ENCODE data around the gene PRR33.

The PRR33 gene

GRCh38 chr11:1916132-1916985, 24.7 kb upstream of the PRR33 start:
- no peak for DNase-seq

DNA sequence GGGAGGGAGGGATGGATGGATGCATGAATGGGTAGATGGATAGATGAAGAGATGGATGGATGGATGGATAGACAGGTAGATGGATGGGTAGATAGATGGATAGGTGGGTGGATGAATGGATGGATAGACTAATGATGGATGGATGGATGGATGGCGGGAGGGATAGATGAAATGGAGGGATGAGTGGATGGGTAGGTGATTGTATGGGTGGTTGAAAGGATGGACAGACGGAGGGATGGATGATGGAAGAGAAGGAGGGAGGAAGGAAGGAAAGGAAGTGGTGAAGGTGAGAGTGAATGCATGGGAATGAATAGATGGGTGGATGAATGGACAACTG, 24.1 kb upstream of the PRR33 start:
- no peak for DNase-seq

DNA sequence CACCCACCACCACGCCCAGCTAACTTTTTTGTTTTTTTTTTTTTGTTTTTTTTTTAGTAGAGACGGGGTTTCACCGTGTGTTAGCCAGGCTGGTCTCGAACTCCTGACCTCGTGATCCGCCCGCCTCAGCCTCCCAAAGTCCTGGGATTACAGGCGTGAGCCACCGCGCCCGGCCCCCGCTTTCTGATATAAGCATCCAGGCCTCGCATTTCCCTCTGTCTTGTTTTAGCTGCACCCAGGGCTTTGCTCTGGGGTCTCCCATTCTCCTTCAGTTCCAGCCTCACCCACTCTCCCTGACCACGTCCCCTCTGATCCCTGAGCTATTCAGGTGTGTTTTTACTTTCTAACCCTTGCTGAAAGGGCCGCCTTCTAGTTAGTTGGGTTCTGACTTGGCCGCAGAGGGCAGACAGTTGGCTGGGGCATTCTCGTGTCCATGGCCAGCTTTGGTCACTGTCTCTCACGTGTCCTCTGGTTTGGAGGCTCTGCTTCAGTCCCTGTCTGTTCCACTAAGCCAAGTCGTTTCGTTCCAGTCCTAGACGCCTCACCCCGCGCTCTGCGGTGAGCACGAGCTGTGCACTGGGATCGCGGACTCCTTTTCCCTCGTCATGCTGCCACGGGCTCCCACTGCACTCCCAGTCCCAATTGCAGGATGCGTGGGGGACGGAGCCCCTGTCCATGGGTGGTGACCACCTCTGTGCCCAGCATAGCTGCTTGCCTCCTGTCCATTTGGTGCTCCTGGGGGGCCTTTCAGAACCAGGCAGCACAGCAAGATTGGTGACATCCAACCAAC, 21.8 kb upstream of the PRR33 start:
- no peak for DNase-seq

GRCh38 chr11:1912289-1912878, 20.7 kb upstream of the PRR33 start:
- DNase-seq, result peak; percentile 58

DNA sequence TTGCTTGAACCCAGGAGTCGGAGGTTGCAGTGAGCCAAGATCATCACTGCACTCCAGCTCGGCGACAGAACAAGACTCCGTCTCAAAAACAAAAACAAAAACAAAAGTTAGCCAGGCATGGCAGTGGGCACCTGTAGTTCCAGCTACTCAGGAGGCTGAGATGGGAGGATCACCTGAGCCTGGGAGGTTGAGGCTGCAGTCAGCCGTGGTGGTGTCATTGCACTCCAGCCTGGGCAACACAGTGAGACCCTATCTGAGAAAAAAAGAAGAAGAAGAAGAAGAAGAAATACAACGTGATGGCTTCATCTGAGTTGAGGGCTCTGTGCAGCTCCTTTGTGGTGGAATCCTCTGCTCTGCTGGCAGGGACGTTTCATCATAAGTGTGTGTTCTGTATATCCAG, 17.8 kb upstream of the PRR33 start:
- DNase-seq, result no peak

DNA sequence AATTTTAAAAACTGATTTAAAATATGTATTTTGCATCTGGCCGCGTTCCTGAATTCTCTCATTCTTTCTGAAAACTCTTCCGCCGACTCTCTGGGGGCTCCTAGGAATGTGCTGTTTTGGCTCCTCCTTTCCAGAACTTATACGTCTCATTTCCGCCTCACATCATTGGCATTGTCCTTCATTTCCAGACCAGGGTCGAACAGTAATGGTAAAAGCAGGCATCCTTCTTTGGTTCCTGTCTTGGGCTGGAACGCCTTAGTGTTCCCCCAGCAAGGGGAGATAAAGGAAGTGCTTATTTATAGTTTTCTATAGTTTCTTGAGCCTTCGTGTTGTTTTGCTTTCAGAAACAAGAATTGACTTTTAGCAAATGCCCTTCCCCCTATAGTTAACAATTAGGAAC, 16.9 kb upstream of the PRR33 start:
- no peak for DNase-seq

DNA sequence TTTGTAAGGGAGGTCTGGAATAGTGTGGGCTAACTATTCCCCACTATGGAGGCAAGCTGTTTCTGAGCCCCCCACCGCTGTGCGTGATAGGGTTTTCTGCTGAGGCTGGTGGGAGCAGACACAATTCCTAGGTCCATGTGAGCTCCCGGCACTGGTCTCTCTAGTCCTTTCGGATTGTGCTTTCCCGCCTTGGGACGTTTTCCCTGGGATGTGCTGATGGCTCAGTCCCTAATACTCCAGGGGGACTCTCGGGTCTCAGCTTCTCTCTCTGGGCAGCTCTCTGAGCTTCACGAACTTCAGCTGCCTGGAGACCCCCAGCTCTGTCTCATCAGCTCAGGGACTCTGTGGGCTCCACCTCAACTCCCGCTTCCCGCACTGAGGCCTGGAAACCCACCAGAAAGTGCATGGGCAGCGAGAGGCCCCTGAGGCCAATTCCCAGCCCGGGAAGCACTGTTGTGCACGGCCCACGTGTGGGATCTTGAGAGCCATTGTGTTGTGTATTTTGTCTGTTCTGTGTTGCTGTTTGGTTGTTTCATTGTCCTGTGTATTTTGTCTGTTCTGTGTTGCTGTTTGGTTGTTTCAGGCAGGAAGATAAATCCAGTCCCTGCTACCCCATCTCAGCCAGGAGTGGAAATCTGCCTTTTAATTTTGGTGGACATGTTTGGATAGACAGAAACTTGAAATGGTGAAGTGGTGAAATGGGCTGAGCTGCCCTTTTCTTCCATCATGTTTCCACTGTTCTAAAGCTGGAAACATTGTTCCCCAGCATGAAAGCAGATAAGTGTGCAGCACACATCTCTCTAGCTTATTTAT, 15.1 kb upstream of the PRR33 start:
- no peak for DNase-seq

- DNase-seq, result no peak
Observed at GRCh38 chr11:1906181-1906580, 14.5 kb upstream of the PRR33 start.

- no peak for DNase-seq
Observed at GRCh38 chr11:1899686-1900085, 8.0 kb upstream of the PRR33 start.

DNA sequence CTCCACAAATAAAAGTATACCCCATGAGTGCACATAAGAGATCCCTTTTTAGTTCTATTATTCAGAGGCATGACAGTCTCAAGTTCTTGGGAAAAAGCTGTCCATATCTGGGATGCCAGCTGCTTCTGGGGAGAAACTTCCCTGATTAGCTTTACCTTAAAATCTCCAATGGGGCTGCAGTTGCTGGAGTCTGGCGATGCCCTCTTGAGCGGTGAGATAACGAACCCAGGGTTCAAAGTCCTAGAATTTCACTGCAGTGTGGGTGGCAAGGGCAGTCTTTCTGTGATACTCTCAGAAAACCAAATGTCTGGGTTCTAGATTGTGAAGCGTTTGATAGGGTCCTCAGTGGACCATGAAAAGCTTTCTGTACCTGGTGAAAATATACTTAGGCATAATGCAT, 7.4 kb upstream of the PRR33 start:
- no peak for DNase-seq

DNA sequence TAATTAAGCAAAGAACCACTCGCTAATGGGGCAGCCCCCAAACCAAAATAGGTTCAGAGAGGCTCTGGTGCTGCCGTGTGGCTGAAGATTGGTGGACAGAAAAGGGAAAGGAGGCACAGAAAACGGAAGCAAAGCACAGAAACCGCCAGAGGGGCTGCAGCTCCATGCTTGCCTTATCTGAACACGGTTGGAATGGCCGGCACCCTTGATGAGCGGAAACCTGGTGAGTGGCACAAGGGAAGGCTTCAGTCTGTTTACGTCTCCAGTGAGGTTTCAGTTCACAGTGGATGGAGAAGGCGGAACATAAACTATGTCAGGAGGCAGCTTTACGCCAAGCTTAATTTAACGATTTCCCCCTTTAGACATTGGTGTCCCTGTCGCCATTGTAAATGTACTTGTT, 5.2 kb upstream of the PRR33 start:
- DNase-seq, result peak; percentile 25

DNA sequence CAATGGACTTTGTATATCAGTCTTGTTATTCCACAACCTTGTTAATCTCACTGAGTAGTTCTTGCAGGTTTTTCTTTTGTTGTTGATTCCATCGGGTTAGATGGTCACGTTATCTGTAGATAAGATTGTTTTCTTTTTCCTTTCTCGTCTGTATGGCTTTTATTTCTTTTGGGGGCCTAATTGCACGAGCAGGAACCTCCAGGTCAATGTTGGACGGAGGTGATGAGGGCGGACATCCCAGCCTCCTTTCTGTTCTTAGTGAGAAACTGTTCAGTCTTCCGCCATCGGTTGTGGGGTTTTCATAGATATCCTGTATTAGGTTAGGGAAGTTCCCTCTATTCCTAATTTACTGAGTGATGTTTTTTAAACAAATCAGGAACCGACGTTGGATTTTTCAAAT, 4.8 kb upstream of the PRR33 start:
- DNase-seq, result no peak

- no peak for DNase-seq
Observed at GRCh38 chr11:1894759-1895158, 3.1 kb upstream of the PRR33 start.

GRCh38 chr11:1893581-1894359, 2.1 kb upstream of the PRR33 start:
- DNase-seq, result no peak

GRCh38 chr11:1892558-1892957, 863 bp upstream of the PRR33 start:
- DNase-seq, result no peak

DNA sequence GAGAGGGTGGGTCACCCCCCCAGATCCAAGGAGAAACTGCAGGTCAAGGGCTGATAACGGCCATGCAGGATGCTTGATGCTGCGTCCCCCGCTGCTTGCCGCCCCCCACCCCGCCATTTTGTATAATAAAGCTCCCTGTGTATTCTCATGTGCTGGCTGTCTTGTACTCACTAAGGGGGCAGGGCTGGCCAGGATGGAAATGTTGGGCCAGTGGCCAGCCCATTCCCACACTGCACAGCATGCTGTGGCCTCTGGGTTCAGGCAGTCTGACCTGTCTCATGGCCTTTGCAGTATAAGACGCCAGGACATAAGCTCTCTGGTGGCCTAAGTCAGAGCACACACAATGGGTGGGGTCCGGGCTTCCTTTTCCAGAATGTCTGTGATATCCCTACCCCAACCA, 421 bp upstream of the PRR33 start:
- no peak for DNase-seq

- DNase-seq, result no peak
Observed at GRCh38 chr11:1890856-1891830, 552 bp downstream of the PRR33 start.

DNA sequence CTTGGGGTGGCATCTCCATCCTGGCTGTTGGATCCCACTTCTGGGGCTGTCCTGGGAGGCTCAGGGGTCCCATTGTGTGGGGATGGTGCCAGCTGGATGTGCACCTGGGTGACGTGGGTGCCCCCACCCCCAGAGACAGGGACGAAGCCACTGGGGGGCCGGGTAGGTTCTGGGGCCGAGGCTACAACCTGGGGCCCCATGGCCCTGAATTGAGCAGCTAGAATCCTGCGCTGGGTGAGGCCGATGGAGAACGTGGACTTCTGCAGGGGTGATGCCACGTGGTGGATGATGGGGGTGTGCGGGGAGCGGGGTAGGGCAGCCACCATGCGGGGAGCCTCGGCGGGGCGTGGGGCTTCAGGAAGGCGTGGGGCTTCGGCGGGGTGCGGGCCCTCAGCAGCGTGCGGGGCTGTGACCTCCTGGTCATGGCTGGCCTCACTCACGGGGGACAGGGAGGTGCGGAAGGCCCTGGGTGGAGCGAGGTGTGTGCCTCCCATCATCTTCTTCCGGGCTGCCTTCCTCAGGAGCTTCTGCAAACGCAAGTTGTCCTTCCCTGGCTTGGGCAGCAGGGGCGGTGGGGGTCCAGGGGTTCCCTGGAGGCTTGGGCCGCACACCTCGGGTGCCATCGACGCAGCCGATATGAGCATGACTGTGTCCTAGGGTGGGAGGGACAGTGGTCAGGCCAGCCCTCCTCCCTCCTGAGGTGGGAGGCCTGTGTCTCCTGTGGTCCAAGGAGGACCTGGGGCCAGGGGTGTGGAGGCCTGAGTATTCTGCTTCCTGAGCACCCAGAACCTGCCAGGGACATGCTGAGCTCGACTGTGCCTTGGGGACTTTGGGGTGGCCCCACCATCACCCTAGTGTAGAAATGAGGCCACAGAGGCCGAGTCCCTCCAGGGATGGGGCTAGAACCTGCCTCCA, 1.5 kb downstream of the PRR33 start:
- DNase-seq, result no peak

DNA sequence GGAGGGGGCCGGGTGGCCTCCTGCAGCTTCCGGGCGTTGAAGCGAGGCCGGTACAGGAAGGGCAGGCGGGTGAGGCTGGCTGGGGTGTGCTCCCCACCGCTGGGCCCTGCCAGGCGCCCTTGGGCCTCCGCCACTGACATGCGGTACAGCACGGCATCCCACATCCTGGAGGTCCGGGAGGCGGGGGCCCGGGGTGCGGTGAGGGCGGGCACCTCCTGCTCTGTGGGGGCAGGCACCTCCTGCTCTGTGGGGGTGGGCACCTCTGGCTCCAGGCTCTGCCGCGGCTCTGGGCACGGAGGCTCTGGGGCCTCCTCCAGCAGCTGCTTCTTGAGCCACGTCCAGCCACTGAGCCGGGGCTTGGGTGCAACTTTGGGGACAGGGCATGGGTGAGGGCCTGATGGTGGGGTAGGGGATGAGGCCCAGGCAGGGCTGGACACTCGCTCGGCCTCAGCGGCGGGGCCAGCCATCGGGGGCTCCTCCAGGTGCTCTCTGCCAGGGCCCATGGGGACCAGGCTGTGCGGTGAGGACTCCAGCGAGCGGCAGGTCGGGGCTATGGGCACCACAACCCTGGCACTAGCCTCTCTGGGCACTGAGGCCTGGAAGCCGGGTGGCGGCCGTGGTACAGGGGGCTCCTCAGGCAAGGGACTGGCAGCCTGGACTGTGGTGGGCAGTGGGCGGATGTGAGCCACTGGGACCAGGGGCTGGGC, 2.3 kb downstream of the PRR33 start:
- DNase-seq, result no peak

All from inflammatory macrophage treated with lipopolysaccharide for 4 hours (primary cell).